BLaER1 treated with 17β-estradiol and CSF1 and Interleukin-3, amounts not matched to agents 10 nM and 100 nM (cell line): ENCODE data around the gene SRMS.
"Not testable (repeated sequence)": the region's sequence is repeated elsewhere in the genome, so short reads cannot be mapped to it uniquely, and the experiment has no call there.

Experiments
- H3K27ac ChIP-seq, 11 experiments: shearing (Covaris generic); formaldehyde crosslinking; 2 replicates each; pipeline ENCODE4 v1.8.1; 2022
- H3K27me3 ChIP-seq, 11 experiments: shearing (Covaris generic); formaldehyde crosslinking; 2 replicates each; pipeline ENCODE4 v1.8.1; 2022
- H3K36me3 ChIP-seq, 11 experiments: shearing (Covaris generic); formaldehyde crosslinking; 2 replicates each; pipeline ENCODE4 v1.8.1; 2022
- H3K4me1 ChIP-seq, 10 experiments: shearing (Covaris generic); formaldehyde crosslinking; 2 replicates each; pipeline ENCODE4 v1.8.1; 2022
- H3K4me2 ChIP-seq, 11 experiments: shearing (Covaris generic); formaldehyde crosslinking; 2 replicates each; pipeline ENCODE4 v1.8.1; 2022
- H3K4me3 ChIP-seq, 10 experiments: shearing (Covaris generic); formaldehyde crosslinking; 2 replicates each; pipeline ENCODE4 v1.8.1; 2022
- H3K9ac ChIP-seq, 11 experiments: shearing (Covaris generic); formaldehyde crosslinking; 2 replicates each; pipeline ENCODE4 v1.8.1; 2022
- H3K9me3 ChIP-seq, 11 experiments: shearing (Covaris generic); formaldehyde crosslinking; replicated peaks in 1 of 11; 2 replicates each; pipeline ENCODE4 v1.8.1; 2022
- H4K20me1 ChIP-seq, 11 experiments: shearing (Covaris generic); formaldehyde crosslinking; 2 replicates each; pipeline ENCODE4 v1.8.1; 2022
- Cebpa-rat ChIP-seq, 11 experiments: shearing (Covaris generic); IDR thresholded peaks; 2 replicates each; pipeline ENCODE4 v1.8.1; 2022

Gene SRMS

GRCh38 chr20:63518946-63519667 is 28.4 kb downstream of the SRMS start:
- Histone ChIP-seq H4K20me1 (peaks cover 16 to 34% (median 27%) of the 10 kb centered on the region in 11 experiments; a peak in 21 of 22 replicates), H3K27me3 (no peaks in the 10 kb centered on the region; a peak in 1 of 22 replicates), H3K9ac (peak overlapping the region; percentile 84 to 92 (median 88)), H3K4me3 (peak overlapping the region; percentile 78 to 94 (median 88)), H3K9me3 (peaks cover 10 to 23% (median 18%) of the 10 kb centered on the region in 11 experiments; a peak in 20 of 22 replicates), H3K4me1 (peaks cover 20 to 52% (median 35%) of the 10 kb centered on the region in 10 experiments), H3K4me2 (peak overlapping the region; percentile 76 to 99 (median 95)), H3K27ac (peak overlapping the region in 10 of 11 experiments; percentile 75 to 92 (median 86); a peak in 19 of 22 replicates), H3K36me3 (peaks cover 16 to 20% (median 19%) of the 10 kb centered on the region in 11 experiments)
- no peak for TF ChIP-seq Cebpa-rat (IDR thresholded peaks at IDR 0.05)

GRCh38 chr20:63518351-63518861 is 29.1 kb downstream of the SRMS start:
- TF ChIP-seq Cebpa-rat (IDR thresholded peaks at IDR 0.05), result no peak
- Histone ChIP-seq H3K4me2 (peak overlapping the region in 9 of 11 experiments; percentile 76 to 99 (median 93); a peak in 15 of 22 replicates), H3K4me1 (peaks cover 20 to 47% (median 35%) of the 10 kb centered on the region in 10 experiments), H3K36me3 (peaks cover 12 to 14% (median 13%) of the 10 kb centered on the region in 11 experiments), H3K9me3 (peaks cover 5 to 22% (median 19%) of the 10 kb centered on the region in 11 experiments; a peak in 21 of 22 replicates), H3K27ac (no peak overlapping the region), H3K27me3 (no peaks in the 10 kb centered on the region; a peak in 1 of 22 replicates), H3K9ac (no peak overlapping the region), H4K20me1 (peaks cover 16 to 27% (median 22%) of the 10 kb centered on the region in 11 experiments; a peak in 21 of 22 replicates), H3K4me3 (no peak overlapping the region)

- peaks cover 14 to 22% (median 16%) of the 10 kb centered on the region in 11 experiments; a peak in 21 of 22 replicates for H4K20me1 ChIP-seq
- no peak overlapping the region for H3K9ac ChIP-seq
- H3K27ac ChIP-seq, result no peak overlapping the region
- H3K4me2 ChIP-seq, result peak overlapping the region in 7 of 11 experiments; percentile 2 to 96 (median 86); a peak in 7 of 22 replicates
- H3K4me3 ChIP-seq, result no peak overlapping the region
- H3K9me3 ChIP-seq, result peaks cover 3 to 22% (median 16%) of the 10 kb centered on the region in 11 experiments; a peak in 21 of 22 replicates
- peaks cover 20 to 43% (median 34%) of the 10 kb centered on the region in 10 experiments for H3K4me1 ChIP-seq
- H3K36me3 ChIP-seq, result peaks cover 7 to 8% (median 7%) of the 10 kb centered on the region in 11 experiments; a peak in 18 of 22 replicates
- TF ChIP-seq Cebpa-rat (IDR thresholded peaks at IDR 0.05), result no peak
- H3K27me3 ChIP-seq, result no peaks in the 10 kb centered on the region; a peak in 1 of 22 replicates
These were observed 29.9 kb downstream of the SRMS start for GRCh38 chr20:63517376-63518309.

- 0 out of 22 replicates have a peak overlapping the region, but pooled peaks of 1 of the 11 experiments have one; percentile 2 for H3K4me2 ChIP-seq
- H3K4me3 ChIP-seq, H4K20me1 ChIP-seq, H3K9ac ChIP-seq, H3K27me3 ChIP-seq, H3K27ac ChIP-seq, H3K36me3 ChIP-seq: not testable (repeated sequence)
- H3K9me3 ChIP-seq, result peaks cover 3 to 27% (median 16%) of the 10 kb centered on the region in 11 experiments; a peak in 21 of 22 replicates
- H3K4me1 ChIP-seq, result peaks cover 9 to 31% (median 22%) of the 10 kb centered on the region in 10 experiments
These were observed 33.0 kb downstream of the SRMS start for GRCh38 chr20:63514520-63514919.

GRCh38 chr20:63513207-63513606 is 34.3 kb downstream of the SRMS start:
- Histone ChIP-seq H3K27ac (no peak overlapping the region), H3K27me3 (no peaks in the 10 kb centered on the region), H3K36me3 (no peaks in the 10 kb centered on the region), H3K9ac (no peak overlapping the region), H3K4me1 (peaks cover 5 to 22% (median 12%) of the 10 kb centered on the region in 10 experiments; a peak in 18 of 20 replicates), H3K9me3 (peaks cover 3 to 30% (median 17%) of the 10 kb centered on the region in 11 experiments; a peak in 21 of 22 replicates), H3K4me2 (no peak overlapping the region), H3K4me3 (no peak overlapping the region), H4K20me1 (peaks cover 0 to 6% (median 0%) of the 10 kb centered on the region in 11 experiments; a peak in 2 of 22 replicates)
- TF ChIP-seq Cebpa-rat (IDR thresholded peaks at IDR 0.05), result no peak

GRCh38 chr20:63509088-63509564 is 38.4 kb downstream of the SRMS start:
- Histone ChIP-seq H4K20me1 (no peaks in the 10 kb centered on the region), H3K9me3 (peaks cover 21 to 47% (median 32%) of the 10 kb centered on the region in 11 experiments), H3K36me3 (no peaks in the 10 kb centered on the region), H3K9ac (no peak overlapping the region), H3K4me1 (peaks cover 5 to 16% (median 11%) of the 10 kb centered on the region in 10 experiments; a peak in 17 of 20 replicates), H3K4me2 (peak overlapping the region in 1 of 11 experiments; percentile 7; a peak in 4 of 22 replicates), H3K27me3 (no peaks in the 10 kb centered on the region; a peak in 1 of 22 replicates), H3K4me3 (no peak overlapping the region), H3K27ac (no peak overlapping the region)
- TF ChIP-seq Cebpa-rat (IDR thresholded peaks at IDR 0.05), result no peak

- Histone ChIP-seq H3K4me2 (peak overlapping the region in 6 of 11 experiments; percentile 4 to 36 (median 24); a peak in 5 of 22 replicates), H3K9me3 (peaks cover 19 to 43% (median 24%) of the 10 kb centered on the region in 11 experiments), H3K36me3 (no peaks in the 10 kb centered on the region), H3K27ac (no peak overlapping the region), H4K20me1 (no peaks in the 10 kb centered on the region), H3K4me1 (peaks cover 5 to 24% (median 15%) of the 10 kb centered on the region in 10 experiments; a peak in 18 of 20 replicates), H3K27me3 (no peaks in the 10 kb centered on the region; a peak in 1 of 22 replicates), H3K4me3 (no peak overlapping the region), H3K9ac (no peak overlapping the region)
- TF ChIP-seq Cebpa-rat (IDR thresholded peaks at IDR 0.05), result no peak
These were observed 39.3 kb downstream of the SRMS start for GRCh38 chr20:63508072-63508768.
